NOMO-1 treated with DMSO at 0.1 percent for 48 hours (cell line): ENCODE measurements around the gene TEKT5.
"Not testable (repeated sequence)": the region's sequence is repeated elsewhere in the genome, so short reads cannot be mapped to it uniquely, and the experiment has no call there.

ENCODE experiments used
- DNase-seq: peaks from one replicate; lab custom pipeline; 2025; ENCODE audit not compliant: unreplicated experiment; lab: John Stamatoyannopoulos, UW

TEKT5 gene

GRCh38 chr16:10635365-10636021, 59.2 kb downstream of the TEKT5 start:
- peak; percentile 50 for DNase-seq

GRCh38 chr16:10633429-10633828, 61.3 kb downstream of the TEKT5 start:
- DNase-seq = not testable (repeated sequence)

- DNase-seq = no peak
Measured at GRCh38 chr16:10631886-10632285, 62.8 kb downstream of the TEKT5 start.

GRCh38 chr16:10629592-10629963, 65.2 kb downstream of the TEKT5 start:
- peak; percentile 2 for DNase-seq

- peak; percentile 84 for DNase-seq
Measured at GRCh38 chr16:10625595-10626357, 69.0 kb downstream of the TEKT5 start.

GRCh38 chr16:10624527-10624926, 70.2 kb downstream of the TEKT5 start:
- DNase-seq = no peak

GRCh38 chr16:10623059-10623458, 71.7 kb downstream of the TEKT5 start:
- no peak for DNase-seq

GRCh38 chr16:10622036-10622921, 72.5 kb downstream of the TEKT5 start:
- no peak for DNase-seq

GRCh38 chr16:10621216-10621949, 73.3 kb downstream of the TEKT5 start:
- DNase-seq = not testable (repeated sequence)

GRCh38 chr16:10620120-10620519, 74.6 kb downstream of the TEKT5 start:
- DNase-seq = no peak

GRCh38 chr16:10619271-10619849, 75.4 kb downstream of the TEKT5 start:
- peak; percentile 38 for DNase-seq

GRCh38 chr16:10618710-10619209, 76.0 kb downstream of the TEKT5 start:
- no peak for DNase-seq

- no peak for DNase-seq
Measured at GRCh38 chr16:10617662-10618420, 76.9 kb downstream of the TEKT5 start.

- DNase-seq = no peak
Measured at GRCh38 chr16:10616756-10617640, 77.7 kb downstream of the TEKT5 start.

- DNase-seq = no peak
Measured at GRCh38 chr16:10616419-10616755, 78.3 kb downstream of the TEKT5 start.

GRCh38 chr16:10614685-10615084, 80.0 kb downstream of the TEKT5 start:
- DNase-seq = no peak

GRCh38 chr16:10613785-10614485, 80.8 kb downstream of the TEKT5 start:
- peak; percentile 92 for DNase-seq

- no peak for DNase-seq
Measured at GRCh38 chr16:10612649-10613179, 82.0 kb downstream of the TEKT5 start.
